ENCODE results near the gene GPC6. TPM values are rescaled to one million over a fixed set of nuclear protein-coding genes. Genes with fewer than 3 reads are reported as not detected.

The GPC6 gene
- total RNA-seq, 1 donor from 2014 or later, result 18.7 TPM

- no peak for DNase-seq (ENCODE audit: low read depth)
- TF ChIP-seq CTCF (conservative IDR thresholded peaks at IDR 0.05; ENCODE audit: low read depth, low read length), result no peak
- no peak overlapping the region for H3K4me3 ChIP-seq (ENCODE audit: low read depth, low read length)
These were observed 409.0 kb downstream of the GPC6 start for GRCh38 chr13:93635616-93636032.

- TF ChIP-seq CTCF (conservative IDR thresholded peaks at IDR 0.05; ENCODE audit: low read depth, low read length), result no peak
- H3K4me3 ChIP-seq (ENCODE audit: low read depth, low read length), result no peak overlapping the region
- DNase-seq (ENCODE audit: low read depth), result no peak
These were observed 411.2 kb downstream of the GPC6 start for GRCh38 chr13:93637852-93638251.

- H3K4me3 ChIP-seq (ENCODE audit: low read depth, low read length), result no peak overlapping the region
- TF ChIP-seq CTCF (conservative IDR thresholded peaks at IDR 0.05; ENCODE audit: low read depth, low read length), result no peak
- no peak for DNase-seq (ENCODE audit: low read depth)
These were observed 413.8 kb downstream of the GPC6 start for GRCh38 chr13:93640452-93640851.

GRCh38 chr13:93646245-93646644 lies 419.6 kb downstream of the GPC6 start:
- DNase-seq (ENCODE audit: low read depth), result no peak

GRCh38 chr13:93649496-93649895 lies 422.9 kb downstream of the GPC6 start:
- TF ChIP-seq CTCF (conservative IDR thresholded peaks at IDR 0.05; ENCODE audit: low read depth, low read length), result no peak
- H3K4me3 ChIP-seq (ENCODE audit: low read depth, low read length), result no peak overlapping the region
- no peak for DNase-seq (ENCODE audit: low read depth)

More at GRCh38 chr13:93646245-93646644, 419.6 kb downstream of the GPC6 start:
- no peak overlapping the region for H3K4me3 ChIP-seq (ENCODE audit: low read depth, low read length)
- no peak for TF ChIP-seq CTCF (conservative IDR thresholded peaks at IDR 0.05; ENCODE audit: low read depth, low read length)

- H3K4me3 ChIP-seq (ENCODE audit: low read depth, low read length), result no peak overlapping the region
- DNase-seq (ENCODE audit: low read depth), result no peak
These were observed 427.2 kb downstream of the GPC6 start for GRCh38 chr13:93653776-93654175.

More at GRCh38 chr13:93653776-93654175, 427.2 kb downstream of the GPC6 start:
- TF ChIP-seq CTCF (conservative IDR thresholded peaks at IDR 0.05; ENCODE audit: low read depth, low read length), result no peak

Data from epithelial cell of proximal tubule (primary cell).